ENCODE data around the gene CMPK2.
"Not testable (repeated sequence)": the region's sequence is repeated elsewhere in the genome, so short reads cannot be mapped to it uniquely, and the experiment has no call there.

The CMPK2 gene

GRCh38 chr2:6880200-6880733, 14.6 kb upstream of the CMPK2 start:
- no peak for DNase-seq (ENCODE audit: low spot score)

GRCh38 chr2:6879011-6879410, 13.3 kb upstream of the CMPK2 start:
- no peak for DNase-seq (ENCODE audit: low spot score)

GRCh38 chr2:6878549-6878948, 12.8 kb upstream of the CMPK2 start:
- DNase-seq (ENCODE audit: low spot score): no peak

- DNase-seq (ENCODE audit: low spot score): no peak
These were observed 11.9 kb upstream of the CMPK2 start, which contains the start of gene RSAD2 for GRCh38 chr2:6877402-6878304. TSS of gene RSAD2 (plus strand) at chr2:6877777. CDS start at chr2:6877801, 24 bp downstream.

GRCh38 chr2:6876309-6876708, 10.6 kb upstream of the CMPK2 start:
- no peak for DNase-seq (ENCODE audit: low spot score)

GRCh38 chr2:6874032-6874431, 8.3 kb upstream of the CMPK2 start:
- no peak for DNase-seq (ENCODE audit: low spot score)

- DNase-seq (ENCODE audit: low spot score): no peak
These were observed 6.7 kb upstream of the CMPK2 start for GRCh38 chr2:6872394-6872793.

- no peak for DNase-seq (ENCODE audit: low spot score)
These were observed 1.3 kb upstream of the CMPK2 start for GRCh38 chr2:6866982-6867381.

- DNase-seq (ENCODE audit: low spot score): peak; percentile 49
These were observed 566 bp upstream of the CMPK2 start for GRCh38 chr2:6866275-6866671.

DNA sequence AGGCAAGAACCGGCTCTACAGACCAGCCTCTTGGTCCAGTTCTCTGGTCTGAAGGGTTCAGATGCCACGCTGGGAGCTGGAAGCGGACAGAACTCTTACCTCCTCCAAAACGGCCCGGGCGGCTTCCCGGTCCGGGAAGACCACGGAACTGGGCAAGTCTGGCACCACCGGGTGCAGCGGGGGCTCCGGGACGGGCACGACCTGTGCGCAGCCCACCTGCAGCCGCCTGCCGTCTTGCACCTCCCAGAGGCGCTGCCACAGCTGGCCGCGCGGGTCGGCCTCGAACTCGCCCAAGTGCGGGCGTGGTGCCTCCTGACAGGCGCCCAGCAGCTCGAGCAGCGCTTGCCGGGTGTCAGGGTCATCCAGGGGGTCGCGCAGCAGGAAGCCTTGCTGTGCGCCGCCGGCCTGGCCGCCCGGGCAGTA, 773 bp downstream of the CMPK2 start:
- DNase-seq (ENCODE audit: low spot score): no peak

GRCh38 chr2:6864231-6864754, 1.4 kb downstream of the CMPK2 start:
- no peak for DNase-seq (ENCODE audit: low spot score)

DNA sequence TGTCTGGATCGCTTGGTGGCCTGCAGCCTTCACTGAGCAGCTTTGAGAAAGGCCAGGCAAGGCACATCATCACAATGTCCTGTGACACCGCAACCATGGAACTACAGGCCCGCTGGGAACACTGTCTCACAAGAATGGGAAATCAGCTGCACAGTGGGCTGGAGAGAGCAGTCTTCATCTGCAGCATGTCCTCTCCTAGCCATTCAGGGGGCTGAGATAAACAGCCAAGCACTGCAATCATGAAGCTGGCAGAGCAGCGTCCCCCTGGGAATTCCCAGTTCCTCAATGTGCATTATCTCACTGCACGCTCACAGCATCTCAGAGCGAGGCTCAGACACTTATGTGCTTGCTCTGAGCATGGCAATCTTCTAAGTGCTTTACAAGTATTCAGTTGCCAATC, 1.9 kb downstream of the CMPK2 start:
- DNase-seq (ENCODE audit: low spot score): no peak

DNA sequence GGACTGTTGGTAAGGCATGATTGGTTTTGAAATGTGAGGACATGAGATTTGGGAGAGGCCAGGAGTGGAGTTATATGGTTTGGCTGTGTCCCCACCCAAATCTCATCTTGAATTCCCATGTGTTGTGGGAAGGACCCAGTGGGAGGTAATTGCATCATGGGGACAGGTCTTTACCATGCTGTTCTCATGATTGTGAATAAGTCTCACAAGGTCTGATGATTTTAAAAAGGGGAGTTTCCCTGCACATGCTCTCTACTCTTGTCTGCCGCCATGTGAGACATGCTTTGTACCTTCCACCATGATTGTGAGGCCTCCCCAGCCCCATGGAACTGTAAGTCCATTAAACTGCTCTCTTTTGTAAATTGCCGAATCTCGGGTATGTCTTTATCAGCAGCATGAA, 5.4 kb downstream of the CMPK2 start:
- DNase-seq (ENCODE audit: low spot score): no peak

- DNase-seq (ENCODE audit: low spot score): not testable (repeated sequence)
These were observed 7.2 kb downstream of the CMPK2 start for GRCh38 chr2:6858466-6859027.

- no peak for DNase-seq (ENCODE audit: low spot score)
These were observed 9.2 kb downstream of the CMPK2 start for GRCh38 chr2:6856548-6856920.

- no peak for DNase-seq (ENCODE audit: low spot score)
These were observed 9.7 kb downstream of the CMPK2 start for GRCh38 chr2:6855860-6856547.

DNA sequence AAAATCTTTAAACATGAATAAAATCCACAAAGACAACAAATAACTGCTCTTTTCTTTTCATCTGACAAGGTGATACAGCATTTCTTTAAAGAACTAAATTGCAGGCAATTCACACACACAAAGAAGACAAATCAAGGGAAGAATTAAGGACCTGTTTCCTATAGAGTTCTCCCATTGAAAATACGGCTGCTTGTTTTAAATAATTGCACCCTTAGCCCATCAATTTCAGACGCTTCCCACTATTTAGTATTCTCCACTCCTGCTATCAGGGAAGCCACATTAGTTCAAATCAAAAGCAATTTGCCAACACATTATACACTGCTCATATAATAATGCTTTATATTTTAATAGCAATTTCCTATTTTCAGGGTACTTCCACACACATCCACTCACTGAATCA, 11.3 kb downstream of the CMPK2 start:
- DNase-seq (ENCODE audit: low spot score): no peak

DNA sequence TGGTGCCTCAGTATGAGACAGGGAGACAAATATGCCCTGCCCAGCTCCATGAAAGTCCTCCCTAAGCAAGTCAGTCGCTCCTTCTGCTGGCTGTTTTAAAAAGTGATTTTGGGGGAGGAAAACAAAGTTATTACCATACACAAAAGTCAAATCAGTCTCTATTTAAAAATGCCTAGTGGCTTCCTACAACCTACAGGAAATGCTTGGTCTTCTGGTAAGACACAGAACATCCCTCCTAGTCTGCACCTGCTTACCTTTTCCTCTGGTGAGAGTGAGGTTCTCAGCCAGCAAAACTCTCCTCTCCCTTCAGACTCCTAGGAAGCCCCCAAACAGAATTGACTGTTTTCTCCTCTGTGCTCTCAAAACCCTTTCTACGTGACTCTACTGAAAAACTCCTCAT, 13.5 kb downstream of the CMPK2 start:
- no peak for DNase-seq (ENCODE audit: low spot score)

DNA sequence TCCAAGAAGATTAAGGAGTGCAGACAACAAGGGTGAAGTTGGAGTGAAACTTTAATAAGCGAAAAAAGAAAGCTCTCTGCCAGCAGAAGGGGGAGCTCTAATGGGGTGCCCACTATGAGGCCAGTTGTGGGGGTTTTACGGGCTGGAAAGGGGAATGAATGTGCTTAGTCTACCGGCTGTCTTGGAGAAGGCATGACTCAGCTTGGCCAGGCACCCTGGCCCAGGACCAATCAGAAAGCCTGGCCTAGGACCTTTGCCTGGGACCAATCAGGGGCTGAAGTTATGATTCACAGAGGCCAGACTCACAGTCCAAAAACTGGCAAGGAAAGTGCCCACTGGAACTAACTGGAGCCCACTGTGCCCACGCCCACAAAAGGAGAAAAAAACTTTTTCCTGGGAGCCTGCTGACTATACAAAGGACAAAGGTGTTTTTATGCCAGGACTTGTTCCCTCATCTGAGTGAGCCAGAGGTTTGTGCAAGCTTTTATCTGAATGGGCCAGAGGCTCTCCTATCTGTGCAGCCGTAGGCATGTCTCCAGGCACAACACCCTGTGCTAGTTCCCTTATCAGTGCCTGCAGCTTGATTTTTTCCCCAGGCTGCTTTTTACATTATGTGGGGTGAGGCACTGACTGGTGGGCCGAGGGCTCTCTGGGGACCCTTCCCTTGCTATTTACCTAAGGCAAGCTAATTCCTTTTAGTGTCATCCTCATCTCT, 18.6 kb downstream of the CMPK2 start:
- DNase-seq (ENCODE audit: low spot score): no peak

- DNase-seq (ENCODE audit: low spot score): no peak
These were observed 19.2 kb downstream of the CMPK2 start for GRCh38 chr2:6846540-6846939.

DNA sequence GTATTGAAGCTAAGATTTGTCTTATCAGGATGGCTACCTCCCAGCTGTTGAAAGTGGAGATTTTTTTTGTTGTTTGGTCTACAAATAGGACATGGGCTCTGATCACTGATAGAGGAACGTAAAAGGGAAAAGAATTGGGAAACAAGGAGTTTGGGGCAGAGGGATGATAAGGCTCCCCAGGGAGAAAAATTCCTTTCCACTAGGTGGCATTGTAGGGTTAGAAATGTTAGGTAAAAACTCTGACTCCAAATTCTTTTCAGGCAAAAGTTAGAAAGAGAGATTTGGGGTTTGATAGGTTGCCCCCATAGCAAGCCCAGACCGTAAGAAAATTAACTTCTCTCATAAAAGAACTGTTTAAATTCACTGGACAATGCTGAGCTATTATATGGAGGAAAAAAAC, 19.8 kb downstream of the CMPK2 start:
- no peak for DNase-seq (ENCODE audit: low spot score)

DNA sequence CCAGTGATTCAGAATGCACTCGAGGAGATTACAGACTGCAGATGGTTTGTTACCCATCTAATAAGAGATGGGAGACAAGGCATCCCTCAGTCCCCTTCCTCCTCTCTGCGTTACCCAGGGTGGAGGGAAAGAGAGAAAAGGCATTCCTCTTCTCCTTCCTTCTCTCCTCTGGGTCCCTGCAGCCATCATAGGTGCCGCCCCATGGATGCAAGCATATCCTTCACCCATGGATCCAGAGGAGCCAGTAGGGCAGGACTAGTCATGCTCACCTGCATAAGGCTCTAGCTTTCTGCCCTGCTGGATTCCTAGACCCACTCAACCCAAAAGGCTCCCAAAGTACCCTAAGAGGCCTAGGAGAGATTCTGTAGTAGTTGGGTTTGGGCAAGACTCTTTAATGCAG, 20.4 kb downstream of the CMPK2 start:
- DNase-seq (ENCODE audit: low spot score): no peak
